DMS153 (cell line): Measurements from ENCODE around the gene MTMR4.
"Not testable (repeated sequence)": the region's sequence is repeated elsewhere in the genome, so short reads cannot be mapped to it uniquely, and the experiment has no call there.

ENCODE experiments used
- DNase-seq: peaks from one replicate; lab custom pipeline; 2025; lab: John Stamatoyannopoulos, UW

Gene MTMR4

DNA sequence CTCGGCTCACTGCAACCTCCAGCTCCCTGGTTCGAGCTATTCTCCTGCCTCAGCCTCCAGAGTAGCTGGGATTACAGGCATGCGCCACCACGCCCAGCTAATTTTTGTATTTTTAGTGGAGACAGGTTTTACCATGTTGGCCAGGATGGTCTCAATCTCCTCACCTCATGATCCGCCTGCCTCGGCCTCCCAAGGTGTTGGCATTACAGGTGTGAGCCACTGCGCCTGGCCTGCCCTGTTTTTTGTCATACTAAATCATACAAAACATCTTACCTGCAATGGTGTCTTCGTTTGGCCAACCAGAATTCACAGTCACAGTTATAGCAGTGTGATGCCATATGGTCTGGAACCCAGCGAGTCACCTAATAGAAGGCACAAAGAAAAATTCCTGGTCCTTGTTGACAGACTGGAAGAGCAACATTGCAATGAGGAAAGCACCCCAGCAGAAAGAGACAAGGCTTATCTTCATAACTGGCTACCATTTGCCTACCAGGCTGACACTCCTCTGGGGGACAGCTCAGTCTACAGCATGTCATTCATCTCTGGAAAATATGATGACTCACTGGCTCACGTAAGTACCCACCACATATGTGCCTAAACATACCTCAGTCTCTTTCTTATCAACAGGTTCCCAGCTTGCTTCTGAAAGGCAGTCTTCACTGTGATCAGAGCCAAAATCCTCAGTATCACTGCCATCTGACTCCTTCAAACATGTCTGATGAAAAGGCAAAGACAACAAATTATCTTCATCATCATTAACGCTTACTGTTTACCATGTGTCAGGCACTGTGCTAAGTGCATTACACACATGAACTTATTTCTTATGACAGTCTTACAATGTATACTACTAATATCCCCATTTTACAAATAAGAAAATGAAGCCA is 22.0 kb downstream of the MTMR4 start:
- DNase-seq: no peak

DNA sequence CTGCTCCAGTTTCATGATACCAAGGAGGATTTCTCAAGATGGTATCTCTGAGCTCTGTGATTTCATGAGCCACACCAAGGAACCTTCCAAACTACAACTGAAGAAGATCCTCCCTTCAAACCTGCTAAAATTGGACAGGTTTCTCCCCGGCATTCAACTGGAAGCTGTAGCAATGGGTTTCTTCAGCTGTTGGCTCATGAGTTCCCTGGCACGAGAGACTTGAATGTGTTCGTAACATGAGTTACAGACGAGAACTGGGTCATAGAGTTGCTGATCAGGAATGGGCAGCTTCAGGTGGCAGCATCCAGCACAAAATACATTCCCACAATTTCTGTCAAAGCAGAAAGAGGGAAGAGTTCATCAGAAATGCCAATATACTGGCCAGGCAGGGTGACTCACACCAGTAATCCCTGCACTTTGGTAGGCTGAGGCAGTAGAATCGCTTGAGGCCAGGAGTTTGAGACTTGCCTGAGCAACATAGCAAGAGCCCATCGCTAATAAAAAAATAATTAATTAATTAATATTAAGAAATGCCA is 22.9 kb downstream of the MTMR4 start:
- no peak for DNase-seq

DNA sequence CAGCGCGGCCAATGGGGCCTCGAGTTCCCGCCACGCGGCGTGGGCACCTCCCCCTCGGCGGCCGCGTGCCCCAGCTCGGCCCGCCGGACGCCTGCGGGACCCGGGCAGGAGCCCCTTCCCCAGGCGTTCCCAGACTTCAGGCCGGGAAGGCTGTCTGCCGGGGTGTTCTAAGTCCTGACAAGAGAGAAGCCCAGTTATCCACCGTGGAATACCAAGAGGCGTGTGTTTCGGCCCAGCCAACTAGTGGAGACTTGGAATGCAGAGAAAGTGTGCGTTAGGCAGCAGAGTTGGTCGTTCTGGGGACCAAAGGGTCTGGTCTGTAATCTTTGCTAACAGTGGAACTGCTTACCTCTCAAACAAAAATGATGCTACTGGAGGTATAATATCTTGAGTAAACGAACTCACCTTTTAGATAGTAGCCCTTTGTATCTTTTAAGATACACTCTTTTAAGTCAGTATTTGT is 26.0 kb downstream of the MTMR4 start:
- no peak for DNase-seq

DNA sequence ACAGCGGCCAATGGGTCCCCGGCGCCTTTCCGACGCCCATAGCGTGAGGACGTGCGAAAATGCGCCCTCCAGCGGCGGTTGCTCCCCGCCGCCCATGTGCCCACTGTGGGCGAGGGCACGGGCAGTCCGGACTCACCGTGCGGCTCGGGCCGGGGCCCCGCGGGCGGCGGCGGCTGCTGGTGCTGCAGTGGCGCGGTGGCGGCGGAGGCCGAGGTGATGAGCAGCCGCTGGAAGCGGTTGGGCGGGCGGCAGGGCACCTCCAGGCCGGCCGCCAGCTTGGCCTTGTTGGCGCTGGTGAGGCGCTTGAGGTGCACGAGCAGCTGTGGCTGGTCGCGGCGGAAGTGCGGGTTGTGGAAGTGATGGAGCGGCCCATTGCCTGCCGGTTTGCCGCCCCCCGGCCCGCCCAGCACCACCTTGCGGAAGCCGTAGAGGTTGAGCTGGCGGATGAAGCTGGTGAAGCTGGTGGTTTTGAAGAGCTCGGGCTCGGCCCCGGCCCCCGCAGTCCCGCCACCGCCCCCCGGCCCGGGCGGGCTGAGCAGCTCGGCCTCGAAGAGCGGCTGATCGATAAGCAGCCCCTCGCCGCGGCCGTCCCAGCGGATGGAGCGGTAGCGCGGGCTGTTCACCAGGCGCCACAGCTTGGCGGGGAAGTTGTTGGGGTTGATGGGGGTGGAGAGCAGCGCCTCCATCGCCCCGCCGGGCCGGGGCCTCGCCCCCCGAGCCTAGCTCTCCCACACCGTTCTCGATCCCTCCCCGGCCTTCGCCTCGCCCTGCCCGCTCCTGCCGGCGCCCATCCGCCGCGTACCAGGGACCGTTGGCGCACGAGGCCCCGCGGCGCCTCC is 26.6 kb downstream of the MTMR4 start, which contains the start of gene HSF5:
HSF5 (minus strand) TSS at position 820 of the 839 bp plus-strand sequence; CDS start at position 686, 134 bp downstream.
- no peak for DNase-seq

DNA sequence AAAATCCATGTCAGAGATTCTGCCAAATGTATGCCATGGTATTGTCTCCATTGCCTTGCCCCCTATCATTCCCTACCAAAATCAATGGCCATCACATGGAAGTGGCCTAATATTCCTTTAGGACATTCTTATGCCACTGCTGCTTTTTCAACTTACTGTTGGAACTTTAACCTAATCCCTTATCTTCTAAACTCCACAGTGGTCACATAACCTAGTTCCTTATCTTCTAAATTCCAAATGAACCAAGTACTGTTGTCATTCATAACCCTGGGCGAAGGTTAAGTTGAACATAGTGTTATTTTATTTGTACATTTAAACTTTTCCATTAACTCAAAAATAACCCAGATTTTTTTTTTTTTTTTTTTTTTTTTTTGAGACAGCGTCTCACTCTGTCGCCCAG is 29.8 kb downstream of the MTMR4 start:
- no peak for DNase-seq

DNA sequence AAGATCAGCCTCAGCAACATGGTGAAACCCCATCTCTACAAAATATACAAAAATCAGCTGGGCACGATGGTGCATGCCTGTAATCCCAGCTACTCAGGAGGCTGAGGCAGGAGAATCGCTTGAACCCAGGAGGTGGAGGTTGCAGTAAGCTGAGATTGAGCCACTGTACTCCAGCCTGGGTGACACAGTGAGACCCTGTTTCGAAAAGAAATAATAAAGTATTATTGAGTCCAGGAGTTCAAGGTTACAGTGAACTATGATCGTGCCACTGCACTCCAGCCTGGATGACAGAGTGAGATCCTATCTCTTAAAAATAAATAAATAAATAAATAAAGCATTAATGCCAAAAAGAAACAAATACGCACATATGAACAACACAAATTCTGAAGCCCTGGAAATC is 32.6 kb downstream of the MTMR4 start:
- DNase-seq: not testable (repeated sequence)

DNA sequence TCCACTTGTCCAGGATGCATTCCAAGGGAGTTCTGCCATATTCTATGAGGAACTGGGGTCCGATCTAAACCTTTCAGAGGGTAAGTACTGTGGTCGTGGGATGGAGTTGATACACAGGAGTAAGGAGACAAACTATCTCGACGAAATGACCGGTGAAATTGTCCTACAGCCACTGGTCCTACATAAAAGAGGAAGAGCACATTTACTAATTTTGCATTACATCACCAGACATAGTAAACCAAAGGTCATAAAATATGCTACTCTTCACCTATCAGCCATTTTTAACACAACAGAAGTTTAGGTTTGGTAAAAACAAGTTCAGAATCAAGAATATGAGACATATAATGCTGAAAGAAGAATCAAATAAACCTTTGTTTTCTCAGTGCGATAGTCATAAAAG is 34.3 kb downstream of the MTMR4 start:
- no peak for DNase-seq

DNA sequence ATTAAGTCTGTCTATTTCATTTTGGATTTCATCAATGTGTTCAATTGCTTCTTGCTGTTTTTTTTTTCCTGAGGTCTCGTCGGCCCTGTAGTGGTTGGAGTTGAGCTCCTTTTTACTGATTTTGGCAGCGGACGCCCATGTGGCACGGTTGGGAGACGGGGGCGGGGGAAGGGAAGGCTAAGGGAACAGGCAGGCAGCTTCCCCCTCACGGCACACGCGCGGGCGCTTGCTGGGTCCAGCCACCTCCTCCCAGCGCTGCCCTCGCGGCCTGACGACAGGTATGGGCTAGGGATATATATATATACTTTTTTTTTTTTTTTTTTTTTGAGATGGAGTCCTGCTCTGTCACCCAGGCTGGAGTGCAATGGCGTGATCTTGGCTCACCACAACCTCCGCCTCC is 37.6 kb downstream of the MTMR4 start:
- no peak for DNase-seq

DNA sequence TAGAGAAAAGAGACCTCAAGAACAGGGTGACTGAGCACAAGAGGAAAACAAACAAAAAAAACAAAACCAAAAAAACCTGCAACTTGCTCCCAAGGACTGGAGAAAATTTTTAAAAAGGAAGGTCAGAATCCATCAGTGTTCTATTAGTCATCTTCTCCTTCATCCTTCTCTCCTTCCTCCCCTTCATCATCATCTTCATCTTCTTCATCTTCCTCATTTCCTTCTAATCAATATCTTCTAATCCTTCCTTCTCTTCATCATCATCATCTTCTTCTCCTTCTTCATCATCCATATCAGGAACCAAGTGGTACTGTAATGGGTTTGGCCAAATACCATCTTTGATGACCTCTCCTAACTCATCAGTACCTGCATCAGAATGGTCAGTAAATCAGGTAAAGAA is 38.5 kb downstream of the MTMR4 start:
- DNase-seq: no peak

DNA sequence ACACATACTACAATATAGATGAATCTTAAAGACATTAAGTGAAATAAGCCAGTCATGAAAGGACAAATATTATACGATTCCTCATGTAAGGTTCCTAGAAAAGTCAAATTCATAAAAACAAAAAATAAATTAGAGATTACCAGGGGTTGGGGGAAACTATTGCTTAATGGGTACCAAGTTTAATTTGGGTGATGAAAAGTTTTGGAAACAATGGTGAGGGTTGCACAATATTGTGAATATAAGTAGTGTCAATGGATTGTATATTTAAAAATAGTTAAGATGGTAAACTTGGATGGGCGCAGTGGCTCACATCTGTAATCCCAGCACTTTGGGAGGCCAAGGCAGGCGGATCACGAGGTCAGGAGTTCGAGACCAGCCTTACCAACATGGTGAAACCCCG is 44.1 kb downstream of the MTMR4 start:
- no peak for DNase-seq

DNA sequence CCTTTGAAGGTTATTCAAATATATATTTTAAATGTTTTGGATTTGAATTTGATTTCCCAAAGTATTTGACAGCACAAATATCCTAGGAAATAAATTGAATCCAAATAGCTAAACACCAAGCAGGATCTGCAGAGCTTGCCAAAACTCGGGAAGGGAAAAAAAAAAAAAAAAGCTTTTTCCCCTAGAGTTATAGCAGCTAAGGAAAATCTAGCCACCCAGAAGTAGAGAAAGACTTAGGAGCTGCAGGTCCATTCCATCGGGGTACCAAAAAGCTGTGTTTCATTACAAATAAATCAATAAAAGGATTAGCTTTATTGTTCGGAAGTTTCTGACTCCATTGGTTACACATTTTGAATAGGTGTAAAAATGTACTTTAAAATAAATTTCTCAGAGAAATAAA is 45.5 kb downstream of the MTMR4 start:
- no peak for DNase-seq

DNA sequence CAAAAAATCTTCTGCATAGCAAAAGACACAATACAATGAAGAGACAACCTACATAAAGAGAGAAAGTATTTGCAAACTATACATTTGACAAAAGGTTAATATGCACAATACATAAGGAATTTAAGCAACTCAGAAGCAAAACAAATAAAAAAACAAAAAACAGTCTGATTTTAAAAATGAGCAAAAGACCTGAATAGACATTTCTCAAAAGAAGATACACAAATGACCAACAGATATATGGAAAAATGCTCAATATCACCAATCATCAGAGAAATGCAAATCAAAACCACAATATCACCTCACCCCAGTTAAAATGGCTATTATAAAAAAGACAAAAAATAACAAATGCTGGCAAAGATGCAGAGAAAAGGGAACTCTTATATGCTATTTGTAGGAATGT is 58.9 kb downstream of the MTMR4 start:
- DNase-seq: no peak

DNA sequence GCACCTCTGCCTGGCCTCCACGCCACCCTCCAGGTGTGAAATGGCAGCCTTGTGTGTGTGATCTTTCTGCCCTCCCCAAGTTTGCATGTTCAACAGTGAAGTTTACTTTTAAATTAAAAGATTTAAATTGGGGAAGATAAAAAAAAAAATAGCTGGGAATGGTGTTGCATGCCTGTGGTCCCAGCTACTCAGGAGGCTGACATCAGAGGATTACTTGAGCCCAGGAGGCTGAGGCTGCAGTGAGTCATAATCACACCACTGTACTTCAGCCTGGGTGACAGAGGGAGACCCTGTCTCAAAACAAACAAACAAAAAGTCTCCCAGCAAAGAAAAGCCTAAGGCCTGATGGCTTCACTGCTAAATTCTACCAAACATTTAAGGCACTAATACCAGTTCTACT is 61.7 kb downstream of the MTMR4 start:
- DNase-seq: no peak

DNA sequence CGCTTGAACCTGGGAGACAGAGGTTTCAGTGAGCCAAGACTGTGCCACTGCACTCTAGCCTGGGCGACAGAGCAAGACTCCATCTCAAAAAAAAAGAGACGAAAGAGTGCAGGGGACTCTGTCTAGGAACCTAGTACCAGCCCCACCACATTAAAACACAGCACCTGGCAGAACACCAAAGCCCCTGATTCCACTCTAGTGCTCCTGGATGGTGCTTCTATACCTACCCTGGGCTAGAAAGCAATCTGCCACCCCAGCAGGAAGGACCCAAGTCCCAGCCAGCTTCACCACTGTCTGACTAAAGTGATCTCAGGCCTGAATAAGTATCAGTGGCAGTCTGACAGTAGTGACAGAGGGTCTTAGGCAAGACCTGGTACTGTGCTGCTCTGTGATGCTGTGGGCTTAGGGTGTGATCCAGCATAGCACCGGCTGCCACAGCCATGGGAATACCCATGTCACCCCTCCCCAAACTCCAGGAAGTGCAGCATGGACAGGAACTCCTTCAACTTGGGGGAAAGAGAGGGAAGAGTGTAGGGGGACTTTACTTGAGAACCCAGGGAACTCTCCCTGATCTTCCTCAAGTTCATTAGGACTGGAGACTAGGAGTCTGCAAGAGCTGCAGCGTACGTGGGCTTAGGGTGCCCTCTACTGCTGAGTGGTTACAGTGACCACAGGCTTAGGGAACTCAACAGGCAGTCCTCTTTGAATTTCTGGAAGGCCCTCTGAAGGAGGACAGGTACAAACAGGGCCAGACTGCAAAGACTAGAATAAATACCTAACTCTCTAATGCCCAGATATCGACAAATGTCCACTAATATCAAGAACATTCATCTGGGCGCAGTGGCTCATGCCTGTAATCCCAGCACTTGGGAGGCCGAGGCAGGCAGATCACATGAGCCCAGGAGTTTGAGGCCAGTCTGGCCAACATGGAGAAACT is 67.1 kb downstream of the MTMR4 start:
- DNase-seq: peak; percentile 68

DNA sequence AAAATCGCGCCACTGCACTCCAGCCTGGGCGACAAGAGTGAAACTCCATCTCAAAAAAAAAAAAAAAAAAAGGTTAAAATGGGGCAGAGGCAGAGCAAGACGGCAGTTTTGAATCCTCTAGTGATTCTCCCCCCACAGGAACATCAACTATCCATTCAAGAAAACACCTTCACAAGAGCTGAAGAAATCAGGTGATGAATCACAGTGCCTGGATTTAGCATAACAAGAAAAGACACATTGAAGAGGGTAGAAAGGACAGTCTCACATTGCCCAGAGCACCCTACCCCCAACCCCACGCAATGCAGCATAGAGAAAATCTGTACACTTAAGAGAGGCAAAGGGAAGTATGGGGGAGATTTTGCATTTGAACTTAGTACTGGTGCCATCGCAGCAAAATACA is 68.4 kb downstream of the MTMR4 start:
- DNase-seq: no peak
